Immature natural killer cell (primary cell): Measurements from ENCODE around the gene LSM14A. TPM values are rescaled to one million over a fixed set of nuclear protein-coding genes. Genes with fewer than 3 reads are reported as not detected.
A peak's percentile ranks its signal among the peaks of the same experiment; 100 is the strongest.
"Not testable (repeated sequence)": the region's sequence is repeated elsewhere in the genome, so short reads cannot be mapped to it uniquely, and the experiment has no call there.

Experiments
- DNase-seq, 3 donors: peaks; one replicate each; pipeline ENCODE4 v3.0.0; 2022; ENCODE audit warnings: mixed read lengths in 1 of 3
- H3K27ac Mint-ChIP-seq, 6 donors: one replicate each; pipeline ENCODE4 v1.8.0; 2020; ENCODE audit warnings: mixed read lengths in 6 of 6, mild to moderate bottlenecking in 5 of 6, inconsistent platforms in 4 of 6, moderate library complexity in 3 of 6
- H3K27me3 Mint-ChIP-seq, 3 donors: one replicate each; pipeline ENCODE4 v1.8.0; 2020 to 2021; ENCODE audit warnings: low read depth in 3 of 3, mild to moderate bottlenecking in 3 of 3, mixed read lengths in 3 of 3, moderate library complexity in 3 of 3, inconsistent platforms in 1 of 3
- H3K36me3 Mint-ChIP-seq, 3 donors: one replicate each; pipeline ENCODE4 v1.8.0; 2020; ENCODE audit warnings: mixed read lengths in 3 of 3, inconsistent platforms in 2 of 3, mild to moderate bottlenecking in 2 of 3
- H3K4me1 Mint-ChIP-seq, 2 donors: one replicate each; pipeline ENCODE4 v1.8.0; 2020; ENCODE audit warnings: inconsistent platforms in 2 of 2, mild to moderate bottlenecking in 2 of 2, mixed read lengths in 2 of 2, moderate library complexity in 1 of 2
- H3K4me3 Mint-ChIP-seq, 5 donors: one replicate each; pipeline ENCODE4 v1.8.0; 2020; ENCODE audit warnings: mild to moderate bottlenecking in 5 of 5, mixed read lengths in 5 of 5, inconsistent platforms in 3 of 5, moderate library complexity in 3 of 5
- H3K9me3 Mint-ChIP-seq, 6 donors: one replicate each; pipeline ENCODE4 v1.8.0; 2020; ENCODE audit warnings: mild to moderate bottlenecking in 6 of 6, mixed read lengths in 6 of 6, inconsistent platforms in 4 of 6, moderate library complexity in 3 of 6
- polyA plus RNA-seq, 3 donors: library from polyadenylated mRNA; unstranded; fragments of 300-500 nt; fragmentation: Illumina TruSeq; gene quantifications; one replicate each; pipeline ENCODE4 v1.2.3, GENCODE V29; 2021

The LSM14A gene
- polyA plus RNA-seq, 3 donors from 2014 or later, result 120 to 175 (median 157) TPM

DNA sequence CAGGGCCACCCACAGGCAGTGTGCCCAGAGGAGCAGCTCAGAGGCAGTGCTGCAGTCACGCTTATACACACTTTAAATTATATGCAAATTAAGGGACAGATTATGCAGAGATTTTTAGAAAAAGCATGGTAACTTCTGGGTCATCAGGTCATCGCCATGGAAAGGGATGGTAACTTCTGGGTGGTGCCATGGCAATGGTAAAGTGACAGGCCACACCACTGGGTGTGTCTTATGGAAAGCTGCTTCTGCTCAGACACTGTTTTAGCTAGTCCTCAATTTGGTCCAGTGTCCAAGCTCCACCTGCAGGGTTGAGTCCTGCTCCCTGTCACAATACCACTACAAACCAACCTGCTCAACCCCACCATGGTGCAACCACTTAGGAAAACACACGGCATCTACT, 29.9 kb upstream of the LSM14A start:
- no peaks in the 10 kb centered on the region for H3K9me3 Mint-ChIP-seq
- H3K4me1 Mint-ChIP-seq, result no peaks in the 10 kb centered on the region
- H3K27me3 Mint-ChIP-seq, result peaks cover 0 to 6% (median 3%) of the 10 kb centered on the region in 3 donors
- H3K36me3 Mint-ChIP-seq, result no peaks in the 10 kb centered on the region
- H3K4me3 Mint-ChIP-seq, result no peak overlapping the region
- no peak for DNase-seq
- H3K27ac Mint-ChIP-seq, result no peak overlapping the region

GRCh38 chr19:34145741-34146202, 26.5 kb upstream of the LSM14A start:
- no peaks in the 10 kb centered on the region for H3K4me1 Mint-ChIP-seq
- H3K27ac Mint-ChIP-seq, result no peak overlapping the region
- peak; percentile 45 to 60 (median 51) for DNase-seq
- no peaks in the 10 kb centered on the region for H3K36me3 Mint-ChIP-seq
- H3K27me3 Mint-ChIP-seq, result peaks cover 0 to 2% (median 0%) of the 10 kb centered on the region in 3 donors
- no peak overlapping the region for H3K4me3 Mint-ChIP-seq
- no peaks in the 10 kb centered on the region for H3K9me3 Mint-ChIP-seq

GRCh38 chr19:34148658-34149185, 23.6 kb upstream of the LSM14A start:
- no peaks in the 10 kb centered on the region for H3K9me3 Mint-ChIP-seq
- no peak overlapping the region for H3K27ac Mint-ChIP-seq
- H3K4me3 Mint-ChIP-seq, result no peak overlapping the region
- no peaks in the 10 kb centered on the region for H3K36me3 Mint-ChIP-seq
- H3K4me1 Mint-ChIP-seq, result no peaks in the 10 kb centered on the region
- peaks cover 0 to 5% (median 0%) of the 10 kb centered on the region in 3 donors for H3K27me3 Mint-ChIP-seq
- DNase-seq, result no peak

DNA sequence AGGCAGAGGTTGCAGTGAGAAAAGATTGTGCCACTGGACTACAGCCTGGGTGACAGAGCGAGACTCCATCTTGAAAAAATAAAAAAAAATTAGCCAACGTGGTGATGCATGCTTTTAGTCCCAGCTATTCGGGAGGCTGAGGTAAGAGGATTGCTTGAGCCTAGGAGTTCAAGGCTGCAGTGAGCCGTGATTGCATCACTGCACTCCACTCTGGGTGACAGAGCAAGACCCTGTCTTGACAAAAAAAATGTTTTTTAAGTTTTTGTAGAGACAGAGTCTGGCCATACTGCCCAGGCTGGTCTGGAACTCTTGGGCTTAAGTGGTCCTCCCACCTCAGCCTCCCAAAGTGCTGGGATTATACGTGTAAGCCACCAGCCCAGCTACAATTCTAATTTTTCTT, 22.4 kb upstream of the LSM14A start:
- Mint-ChIP-seq H3K27ac (no peak overlapping the region), H3K9me3 (no peaks in the 10 kb centered on the region), H3K4me3 (no peak overlapping the region), H3K4me1 (no peaks in the 10 kb centered on the region), H3K36me3 (no peaks in the 10 kb centered on the region), H3K27me3 (peaks cover 0 to 5% (median 0%) of the 10 kb centered on the region in 3 donors)
- DNase-seq, result no peak

- DNase-seq, result no peak
- Mint-ChIP-seq H3K9me3 (no peaks in the 10 kb centered on the region), H3K36me3 (no peaks in the 10 kb centered on the region), H3K4me1 (no peaks in the 10 kb centered on the region), H3K27ac (no peak overlapping the region), H3K27me3 (peaks cover 0 to 3% (median 0%) of the 10 kb centered on the region in 3 donors), H3K4me3 (no peak overlapping the region)
Observed at GRCh38 chr19:34150558-34150957, 21.7 kb upstream of the LSM14A start.

DNA sequence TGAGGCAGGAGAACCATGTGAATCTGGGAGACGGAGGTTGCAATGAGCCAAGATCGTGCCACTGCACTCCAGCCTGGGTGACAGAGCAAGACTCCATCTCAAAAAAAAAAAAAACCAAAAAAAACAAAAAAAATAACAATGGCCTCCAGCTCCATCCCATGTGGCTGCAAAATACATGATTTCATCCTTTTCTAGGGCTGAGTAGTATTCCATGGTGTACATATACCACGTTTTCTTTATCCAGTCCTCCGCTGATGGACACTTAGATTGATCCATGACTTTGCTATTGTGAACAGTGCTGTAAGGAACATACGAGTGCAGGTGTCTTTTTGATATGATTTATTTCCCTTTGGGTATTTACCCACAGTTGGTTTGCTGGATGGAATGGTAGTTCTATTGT, 20.9 kb upstream of the LSM14A start:
- Mint-ChIP-seq H3K4me3 (no peak overlapping the region), H3K4me1 (no peaks in the 10 kb centered on the region), H3K36me3 (no peaks in the 10 kb centered on the region), H3K27ac (no peak overlapping the region), H3K9me3 (no peaks in the 10 kb centered on the region), H3K27me3 (peaks cover 0 to 3% (median 0%) of the 10 kb centered on the region in 3 donors)
- DNase-seq, result no peak

DNA sequence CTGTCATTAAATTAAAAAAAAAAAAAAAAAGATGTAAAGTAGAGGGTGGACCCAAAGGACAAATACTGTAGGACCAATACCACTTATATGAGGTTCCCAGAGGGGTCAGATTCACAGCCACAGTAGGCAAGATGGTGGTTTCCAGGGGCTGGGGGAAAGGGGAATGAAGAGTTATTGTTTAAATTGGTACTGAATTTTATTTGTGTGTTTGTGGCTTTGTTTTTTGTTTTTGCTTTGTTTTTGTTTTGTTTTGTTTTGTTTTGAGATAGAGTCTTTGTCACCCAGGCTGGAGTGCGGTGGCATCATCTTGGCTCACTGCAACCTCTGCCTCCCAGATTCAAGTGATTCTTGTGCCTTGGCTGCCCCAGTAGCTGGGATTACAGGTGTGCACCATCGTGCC, 17.9 kb upstream of the LSM14A start:
- Mint-ChIP-seq H3K27ac (no peak overlapping the region), H3K36me3 (no peaks in the 10 kb centered on the region)

GRCh38 chr19:34155686-34156085, 16.6 kb upstream of the LSM14A start:
- H3K27me3 Mint-ChIP-seq, result peaks cover 0 to 3% (median 2%) of the 10 kb centered on the region in 3 donors
- no peaks in the 10 kb centered on the region for H3K9me3 Mint-ChIP-seq
- H3K4me3 Mint-ChIP-seq, result no peak overlapping the region
- no peak overlapping the region for H3K27ac Mint-ChIP-seq
- H3K36me3 Mint-ChIP-seq, result no peaks in the 10 kb centered on the region
- no peak for DNase-seq
- no peaks in the 10 kb centered on the region for H3K4me1 Mint-ChIP-seq

More for the DNA sequence above, 17.9 kb upstream of the LSM14A start:
- Mint-ChIP-seq H3K4me3 (no peak overlapping the region), H3K4me1 (no peaks in the 10 kb centered on the region), H3K9me3 (no peaks in the 10 kb centered on the region), H3K27me3 (peaks cover 0 to 3% (median 0%) of the 10 kb centered on the region in 3 donors)
- no peak for DNase-seq

- not testable (repeated sequence) for H3K27ac Mint-ChIP-seq, H3K9me3 Mint-ChIP-seq, H3K27me3 Mint-ChIP-seq, H3K4me1 Mint-ChIP-seq, H3K4me3 Mint-ChIP-seq, DNase-seq, H3K36me3 Mint-ChIP-seq
Observed at GRCh38 chr19:34158966-34159365, 13.3 kb upstream of the LSM14A start.

GRCh38 chr19:34159541-34159940, 12.8 kb upstream of the LSM14A start:
- DNase-seq, H3K27ac Mint-ChIP-seq, H3K27me3 Mint-ChIP-seq, H3K4me1 Mint-ChIP-seq, H3K4me3 Mint-ChIP-seq, H3K36me3 Mint-ChIP-seq, H3K9me3 Mint-ChIP-seq: not testable (repeated sequence)

- H3K4me1 Mint-ChIP-seq, H3K4me3 Mint-ChIP-seq, H3K9me3 Mint-ChIP-seq, DNase-seq, H3K36me3 Mint-ChIP-seq, H3K27me3 Mint-ChIP-seq: not testable (repeated sequence)
- peak overlapping the region in 1 of 6 donors; percentile 69 for H3K27ac Mint-ChIP-seq
Observed at GRCh38 chr19:34161902-34162301, 10.4 kb upstream of the LSM14A start.

- H3K9me3 Mint-ChIP-seq, result no peaks in the 10 kb centered on the region
- peak overlapping the region in 1 of 6 donors; percentile 2 for H3K27ac Mint-ChIP-seq
- no peak overlapping the region for H3K4me3 Mint-ChIP-seq
- H3K4me1 Mint-ChIP-seq, result no peaks in the 10 kb centered on the region
- peaks cover 0 to 2% (median 0%) of the 10 kb centered on the region in 3 donors for H3K27me3 Mint-ChIP-seq
- no peaks in the 10 kb centered on the region for H3K36me3 Mint-ChIP-seq
- no peak for DNase-seq
Observed at GRCh38 chr19:34165295-34165738, 7.0 kb upstream of the LSM14A start.

- not testable (repeated sequence) for H3K9me3 Mint-ChIP-seq, DNase-seq, H3K27ac Mint-ChIP-seq, H3K36me3 Mint-ChIP-seq
- Mint-ChIP-seq H3K4me3 (peak overlapping the region in 1 of 5 donors; percentile 24), H3K4me1 (peaks cover 29 to 34% of the 10 kb centered on the region in 2 donors), H3K27me3 (peaks cover 9 to 26% (median 14%) of the 10 kb centered on the region in 3 donors)
Observed at GRCh38 chr19:34169475-34170199, 2.7 kb upstream of the LSM14A start.

DNA sequence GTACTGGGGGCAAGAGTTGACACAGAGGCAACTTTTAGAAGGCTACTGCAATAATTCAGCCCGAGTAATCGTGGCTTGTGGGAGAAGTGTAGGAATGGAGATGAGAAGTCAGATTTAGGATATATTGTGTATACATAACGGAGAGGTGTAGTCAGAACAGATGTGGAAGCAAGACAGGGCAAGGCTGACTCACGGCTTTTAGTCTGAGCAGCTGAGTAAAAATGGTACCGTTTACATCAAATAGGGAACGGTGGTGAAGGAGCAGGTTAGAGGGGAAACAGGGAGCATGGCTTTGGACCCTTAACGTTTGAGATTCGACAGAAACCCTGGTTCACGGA, 796 bp upstream of the LSM14A start:
- Mint-ChIP-seq H3K4me3 (peak overlapping the region; percentile 86 to 99 (median 92)), H3K36me3 (peaks cover 0 to 7% (median 3%) of the 10 kb centered on the region in 3 donors), H3K27ac (peak overlapping the region; percentile 95 to 99 (median 97)), H3K4me1 (peaks cover 46 to 52% of the 10 kb centered on the region in 2 donors), H3K27me3 (peaks cover 10 to 26% (median 14%) of the 10 kb centered on the region in 3 donors), H3K9me3 (no peaks in the 10 kb centered on the region)
- DNase-seq, result no peak
